ENCODE results near the gene SAE1. TPM values are rescaled to one million over a fixed set of nuclear protein-coding genes. Genes with fewer than 3 reads are reported as not detected.
A peak's percentile ranks its signal among the peaks of the same experiment; 100 is the strongest.
"Not testable (repeated sequence)": the region's sequence is repeated elsewhere in the genome, so short reads cannot be mapped to it uniquely, and the experiment has no call there.

The SAE1 gene
- total and polyA plus RNA-seq, 2 donors: 81.4 to 115 TPM

- DNase-seq (ENCODE audit: extremely low spot score): no peak
- no peak overlapping the region for H3K4me3 ChIP-seq (ENCODE audit: low read depth, low read length)
- WGBS: 76% methylated on average over 31 of the region's 31 CpGs
- no peaks in the 10 kb centered on the region for H3K36me3 ChIP-seq (ENCODE audit: insufficient read depth)
- peaks cover 3% of the 10 kb centered on the region for H3K4me1 ChIP-seq (ENCODE audit: insufficient read depth)
- H3K27ac ChIP-seq (ENCODE audit: low read depth): no peak overlapping the region
Measured at GRCh38 chr19:47097396-47098201, 33.0 kb upstream of the SAE1 start.

GRCh38 chr19:47098608-47099007 is 32.0 kb upstream of the SAE1 start:
- Histone ChIP-seq H3K27ac (ENCODE audit: low read depth) (no peak overlapping the region), H3K36me3 (ENCODE audit: insufficient read depth) (no peaks in the 10 kb centered on the region), H3K4me3 (ENCODE audit: low read depth, low read length) (no peak overlapping the region), H3K4me1 (ENCODE audit: insufficient read depth) (peaks cover 3% of the 10 kb centered on the region)
- WGBS: 94% methylated on average over 6 of the region's 6 CpGs
- no peak for DNase-seq (ENCODE audit: extremely low spot score)

- WGBS: 82% methylated on average over 6 of the region's 6 CpGs
- Histone ChIP-seq H3K4me3 (ENCODE audit: low read depth, low read length) (no peak overlapping the region), H3K4me1 (ENCODE audit: insufficient read depth) (peaks cover 3% of the 10 kb centered on the region), H3K36me3 (ENCODE audit: insufficient read depth) (no peaks in the 10 kb centered on the region), H3K27ac (ENCODE audit: low read depth) (no peak overlapping the region)
- DNase-seq (ENCODE audit: extremely low spot score): no peak
Measured at GRCh38 chr19:47099576-47100050, 31.0 kb upstream of the SAE1 start.

GRCh38 chr19:47100290-47100689 is 30.3 kb upstream of the SAE1 start:
- no peak overlapping the region for H3K4me3 ChIP-seq (ENCODE audit: low read depth, low read length)
- peaks cover under 1% of the 10 kb centered on the region for H3K4me1 ChIP-seq (ENCODE audit: insufficient read depth)
- 97% methylated on average over 5 of the region's 5 CpGs for WGBS
- DNase-seq (ENCODE audit: extremely low spot score): no peak
- H3K27ac ChIP-seq (ENCODE audit: low read depth): no peak overlapping the region
- no peaks in the 10 kb centered on the region for H3K36me3 ChIP-seq (ENCODE audit: insufficient read depth)

GRCh38 chr19:47101116-47101515 is 29.5 kb upstream of the SAE1 start:
- not testable (repeated sequence) for H3K36me3 ChIP-seq (ENCODE audit: insufficient read depth); H3K4me1 ChIP-seq (ENCODE audit: insufficient read depth); DNase-seq (ENCODE audit: extremely low spot score); H3K27ac ChIP-seq (ENCODE audit: low read depth); H3K4me3 ChIP-seq (ENCODE audit: low read depth, low read length)
- 97% methylated on average over 4 of the region's 4 CpGs for WGBS

- Histone ChIP-seq H3K36me3 (ENCODE audit: insufficient read depth) (no peaks in the 10 kb centered on the region), H3K27ac (ENCODE audit: low read depth) (no peak overlapping the region), H3K4me3 (ENCODE audit: low read depth, low read length) (no peak overlapping the region), H3K4me1 (ENCODE audit: insufficient read depth) (no peaks in the 10 kb centered on the region)
- WGBS: 72% methylated on average over 9 of the region's 9 CpGs
- DNase-seq (ENCODE audit: extremely low spot score): no peak
Measured at GRCh38 chr19:47102346-47103060, 28.1 kb upstream of the SAE1 start.

GRCh38 chr19:47104680-47105079 is 26.0 kb upstream of the SAE1 start:
- 82% methylated on average over 9 of the region's 9 CpGs for WGBS
- Histone ChIP-seq H3K36me3 (ENCODE audit: insufficient read depth) (no peaks in the 10 kb centered on the region), H3K27ac (ENCODE audit: low read depth) (no peak overlapping the region), H3K4me3 (ENCODE audit: low read depth, low read length) (no peak overlapping the region), H3K4me1 (ENCODE audit: insufficient read depth) (no peaks in the 10 kb centered on the region)
- DNase-seq (ENCODE audit: extremely low spot score): no peak

GRCh38 chr19:47105874-47106273 is 24.8 kb upstream of the SAE1 start:
- Histone ChIP-seq H3K4me3 (ENCODE audit: low read depth, low read length) (no peak overlapping the region), H3K36me3 (ENCODE audit: insufficient read depth) (no peaks in the 10 kb centered on the region), H3K4me1 (ENCODE audit: insufficient read depth) (no peaks in the 10 kb centered on the region), H3K27ac (ENCODE audit: low read depth) (no peak overlapping the region)
- no peak for DNase-seq (ENCODE audit: extremely low spot score)
- WGBS: 75% methylated on average over 2 of the region's 2 CpGs

- no peak for DNase-seq (ENCODE audit: extremely low spot score)
- 41% methylated on average over 2 of the region's 2 CpGs for WGBS
- Histone ChIP-seq H3K27ac (ENCODE audit: low read depth) (peak overlapping the region; percentile 69), H3K36me3 (ENCODE audit: insufficient read depth) (no peaks in the 10 kb centered on the region), H3K4me1 (ENCODE audit: insufficient read depth) (no peaks in the 10 kb centered on the region), H3K4me3 (ENCODE audit: low read depth, low read length) (no peak overlapping the region)
Measured at GRCh38 chr19:47106821-47107201, 23.8 kb upstream of the SAE1 start.

GRCh38 chr19:47107202-47107952 is 23.3 kb upstream of the SAE1 start:
- WGBS: 32% methylated on average over 9 of the region's 9 CpGs
- no peak for DNase-seq (ENCODE audit: extremely low spot score)
- no peaks in the 10 kb centered on the region for H3K36me3 ChIP-seq (ENCODE audit: insufficient read depth)
- H3K4me1 ChIP-seq (ENCODE audit: insufficient read depth): no peaks in the 10 kb centered on the region
- no peak overlapping the region for H3K4me3 ChIP-seq (ENCODE audit: low read depth, low read length)
- H3K27ac ChIP-seq (ENCODE audit: low read depth): peak overlapping the region; percentile 69

- Histone ChIP-seq H3K4me3 (ENCODE audit: low read depth, low read length) (no peak overlapping the region), H3K4me1 (ENCODE audit: insufficient read depth) (no peaks in the 10 kb centered on the region), H3K36me3 (ENCODE audit: insufficient read depth) (no peaks in the 10 kb centered on the region), H3K27ac (ENCODE audit: low read depth) (peak overlapping the region; percentile 68)
- DNase-seq (ENCODE audit: extremely low spot score): no peak
- 70% methylated on average over 9 of the region's 9 CpGs for WGBS
Measured at GRCh38 chr19:47107953-47108746, 22.5 kb upstream of the SAE1 start.

GRCh38 chr19:47109177-47109540 is 21.5 kb upstream of the SAE1 start:
- 29% methylated on average over 2 of the region's 2 CpGs for WGBS

More at GRCh38 chr19:47109177-47109540, 21.5 kb upstream of the SAE1 start:
- no peaks in the 10 kb centered on the region for H3K36me3 ChIP-seq (ENCODE audit: insufficient read depth)
- no peak overlapping the region for H3K4me3 ChIP-seq (ENCODE audit: low read depth, low read length)
- DNase-seq (ENCODE audit: extremely low spot score): no peak
- no peaks in the 10 kb centered on the region for H3K4me1 ChIP-seq (ENCODE audit: insufficient read depth)
- H3K27ac ChIP-seq (ENCODE audit: low read depth): no peak overlapping the region
